H1 (cell line): ENCODE results near the gene ERC1.

Experiments used
- EZH2 ChIP-seq: fragments of 200-600 bp; sonication (generic); IDR thresholded peaks from 2 replicates; pipeline ENCODE4 v1.7.1; 2012; ENCODE audit warnings: low read depth, mild to moderate bottlenecking, moderate library complexity, low read length, inconsistent platforms; ENCODE audit not compliant: severe bottlenecking
- TAF1 ChIP-seq: IDR thresholded peaks from 2 replicates; pipeline ENCODE4 v1.6.1; 2011; ENCODE audit warnings: mild to moderate bottlenecking, low read depth, low read length
- TF ChIP-seq, protein P1 (sequence below), 3 experiments: IDR thresholded peaks; 1 replicate in 2 of 3; 2 replicates in 1 of 3; pipeline versions ENCODE4 v1.5.1 to v1.6.1; 2011; ENCODE audit warnings: low read length in 3 of 3, mild to moderate bottlenecking in 3 of 3, inconsistent platforms in 2 of 3, low read depth in 1 of 3, moderate library complexity in 1 of 3; ENCODE audit not compliant: insufficient read depth in 1 of 3; ENCODE audit errors: control extremely low read depth in 1 of 3

DNA sequence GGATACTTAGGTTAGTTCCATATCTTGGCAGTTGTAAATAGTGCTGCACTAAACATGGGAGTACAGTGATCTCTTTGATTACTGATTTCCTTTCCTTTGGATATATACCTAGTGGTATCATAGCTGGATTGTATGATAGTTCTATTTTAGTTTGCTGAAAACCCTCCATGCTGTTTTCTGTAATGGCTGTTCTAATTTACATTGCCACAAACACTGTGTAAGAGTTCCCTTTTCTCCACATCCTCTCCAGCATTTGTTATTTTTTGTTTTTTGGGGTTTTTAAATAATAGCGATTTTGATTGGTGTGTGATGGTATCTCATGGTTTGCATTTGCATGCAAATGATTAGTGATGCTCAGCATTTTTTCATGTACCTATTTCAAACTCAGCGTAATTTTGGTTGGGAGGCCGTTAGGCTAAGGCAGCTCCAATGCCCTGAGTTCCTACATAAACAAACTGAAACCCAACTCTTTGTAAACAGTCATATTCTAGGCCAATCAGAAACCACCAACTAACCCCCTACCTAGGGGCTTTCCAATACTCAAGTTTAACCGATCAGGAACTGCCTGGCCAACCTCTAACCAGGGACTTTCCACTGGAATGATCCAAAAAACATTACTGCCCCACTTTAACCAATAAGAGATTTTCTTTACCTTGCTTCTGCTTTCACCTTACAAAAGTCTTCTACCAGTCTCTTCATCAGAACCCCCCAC is 431.7 kb downstream of the ERC1 start:
- TF ChIP-seq EZH2 (no peak), TAF1 (no peak)
- TF ChIP-seq, protein P1, sequence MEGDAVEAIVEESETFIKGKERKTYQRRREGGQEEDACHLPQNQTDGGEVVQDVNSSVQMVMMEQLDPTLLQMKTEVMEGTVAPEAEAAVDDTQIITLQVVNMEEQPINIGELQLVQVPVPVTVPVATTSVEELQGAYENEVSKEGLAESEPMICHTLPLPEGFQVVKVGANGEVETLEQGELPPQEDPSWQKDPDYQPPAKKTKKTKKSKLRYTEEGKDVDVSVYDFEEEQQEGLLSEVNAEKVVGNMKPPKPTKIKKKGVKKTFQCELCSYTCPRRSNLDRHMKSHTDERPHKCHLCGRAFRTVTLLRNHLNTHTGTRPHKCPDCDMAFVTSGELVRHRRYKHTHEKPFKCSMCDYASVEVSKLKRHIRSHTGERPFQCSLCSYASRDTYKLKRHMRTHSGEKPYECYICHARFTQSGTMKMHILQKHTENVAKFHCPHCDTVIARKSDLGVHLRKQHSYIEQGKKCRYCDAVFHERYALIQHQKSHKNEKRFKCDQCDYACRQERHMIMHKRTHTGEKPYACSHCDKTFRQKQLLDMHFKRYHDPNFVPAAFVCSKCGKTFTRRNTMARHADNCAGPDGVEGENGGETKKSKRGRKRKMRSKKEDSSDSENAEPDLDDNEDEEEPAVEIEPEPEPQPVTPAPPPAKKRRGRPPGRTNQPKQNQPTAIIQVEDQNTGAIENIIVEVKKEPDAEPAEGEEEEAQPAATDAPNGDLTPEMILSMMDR (IDR thresholded peaks at IDR 0.05; ENCODE audit: control extremely low read depth in 1 of 3, insufficient read depth in 1 of 3, low read depth in 1 of 3, low read length in 3 of 3): no peak
